SU-DHL-6 (cell line): ENCODE measurements around the gene PGM1.

Experiments
- EZH2phosphoT487 ChIP-seq: fragments of 200-600 bp; sonication (generic), shearing (Covaris generic); conservative IDR thresholded peaks from 2 replicates; pipeline ENCODE4 v1.6.1; 2018; ENCODE audit warnings: mild to moderate bottlenecking, antibody characterized with exemption, low read length, moderate library complexity, mixed read lengths
- TF ChIP-seq, protein P1 (sequence below): fragments of 200-600 bp; sonication (generic); IDR thresholded peaks from one replicate; pipeline ENCODE4 v1.5.1; 2017; ENCODE audit warnings: antibody characterized with exemption, mild to moderate bottlenecking, low read length, moderate library complexity; ENCODE audit not compliant: insufficient read depth, poor library complexity, severe bottlenecking

DNA sequence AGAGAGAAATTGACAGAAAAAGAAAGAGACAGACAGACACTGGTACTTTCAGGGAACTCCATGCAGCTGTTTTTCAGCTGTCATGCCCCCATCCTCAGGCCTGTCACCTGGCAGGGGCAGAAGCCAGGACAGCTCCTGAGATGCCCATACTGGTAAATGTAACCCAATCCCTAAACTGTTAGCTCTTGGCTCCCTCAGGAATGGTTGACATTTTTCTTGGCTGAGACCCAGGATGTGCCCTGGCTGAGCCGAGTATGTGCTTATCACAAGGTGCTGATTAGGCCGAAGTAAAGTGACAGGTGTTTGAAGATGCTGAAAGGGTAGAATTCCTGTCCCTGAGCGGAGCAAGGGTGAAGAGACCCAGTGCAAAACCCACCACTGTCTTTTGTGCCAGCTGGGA, 50.7 kb downstream of the PGM1 start:
- TF ChIP-seq, protein P1, sequence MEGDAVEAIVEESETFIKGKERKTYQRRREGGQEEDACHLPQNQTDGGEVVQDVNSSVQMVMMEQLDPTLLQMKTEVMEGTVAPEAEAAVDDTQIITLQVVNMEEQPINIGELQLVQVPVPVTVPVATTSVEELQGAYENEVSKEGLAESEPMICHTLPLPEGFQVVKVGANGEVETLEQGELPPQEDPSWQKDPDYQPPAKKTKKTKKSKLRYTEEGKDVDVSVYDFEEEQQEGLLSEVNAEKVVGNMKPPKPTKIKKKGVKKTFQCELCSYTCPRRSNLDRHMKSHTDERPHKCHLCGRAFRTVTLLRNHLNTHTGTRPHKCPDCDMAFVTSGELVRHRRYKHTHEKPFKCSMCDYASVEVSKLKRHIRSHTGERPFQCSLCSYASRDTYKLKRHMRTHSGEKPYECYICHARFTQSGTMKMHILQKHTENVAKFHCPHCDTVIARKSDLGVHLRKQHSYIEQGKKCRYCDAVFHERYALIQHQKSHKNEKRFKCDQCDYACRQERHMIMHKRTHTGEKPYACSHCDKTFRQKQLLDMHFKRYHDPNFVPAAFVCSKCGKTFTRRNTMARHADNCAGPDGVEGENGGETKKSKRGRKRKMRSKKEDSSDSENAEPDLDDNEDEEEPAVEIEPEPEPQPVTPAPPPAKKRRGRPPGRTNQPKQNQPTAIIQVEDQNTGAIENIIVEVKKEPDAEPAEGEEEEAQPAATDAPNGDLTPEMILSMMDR: no peak
- TF ChIP-seq EZH2phosphoT487: no peak
